GM12875 (cell line): ENCODE results near the gene RAB22A.

Experiments
- H3K4me3 ChIP-seq: one replicate; pipeline ENCODE4 v1.5.1; 2011; ENCODE audit warnings: low read depth, low read length, control low read depth
- CTCF ChIP-seq: IDR thresholded peaks from 2 replicates; pipeline ENCODE4 v1.5.1; 2011; ENCODE audit warnings: low read depth, mild to moderate bottlenecking, control low read depth, inconsistent platforms, low read length, moderate library complexity, borderline replicate concordance; ENCODE audit not compliant: insufficient read depth

RAB22A gene

DNA sequence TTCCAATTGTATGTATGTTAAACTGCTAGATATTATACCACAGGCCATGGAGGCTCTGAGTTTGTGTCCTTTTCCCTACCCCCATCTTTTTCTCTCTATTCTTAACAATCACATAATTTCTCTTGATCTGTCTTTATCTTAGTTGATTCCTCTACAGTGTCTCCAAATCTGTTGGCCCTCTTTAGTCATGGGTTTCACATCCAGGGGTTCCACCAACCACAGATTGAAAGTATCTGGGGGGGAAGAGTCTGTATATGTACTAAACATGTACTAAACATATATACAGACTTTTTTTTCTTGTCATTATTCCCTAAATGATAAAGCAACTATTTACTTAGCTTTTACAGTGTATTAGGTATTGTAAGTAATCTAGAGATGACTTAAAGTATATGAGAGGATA lies 20.2 kb downstream of the RAB22A start:
- TF ChIP-seq CTCF, result no peak
- H3K4me3 ChIP-seq, result no peak overlapping the region

- no peak for TF ChIP-seq CTCF
- no peak overlapping the region for H3K4me3 ChIP-seq
Measured at GRCh38 chr20:58330249-58330648, 20.7 kb downstream of the RAB22A start.

GRCh38 chr20:58330687-58331086 lies 21.2 kb downstream of the RAB22A start:
- TF ChIP-seq CTCF, result no peak
- no peak overlapping the region for H3K4me3 ChIP-seq

DNA sequence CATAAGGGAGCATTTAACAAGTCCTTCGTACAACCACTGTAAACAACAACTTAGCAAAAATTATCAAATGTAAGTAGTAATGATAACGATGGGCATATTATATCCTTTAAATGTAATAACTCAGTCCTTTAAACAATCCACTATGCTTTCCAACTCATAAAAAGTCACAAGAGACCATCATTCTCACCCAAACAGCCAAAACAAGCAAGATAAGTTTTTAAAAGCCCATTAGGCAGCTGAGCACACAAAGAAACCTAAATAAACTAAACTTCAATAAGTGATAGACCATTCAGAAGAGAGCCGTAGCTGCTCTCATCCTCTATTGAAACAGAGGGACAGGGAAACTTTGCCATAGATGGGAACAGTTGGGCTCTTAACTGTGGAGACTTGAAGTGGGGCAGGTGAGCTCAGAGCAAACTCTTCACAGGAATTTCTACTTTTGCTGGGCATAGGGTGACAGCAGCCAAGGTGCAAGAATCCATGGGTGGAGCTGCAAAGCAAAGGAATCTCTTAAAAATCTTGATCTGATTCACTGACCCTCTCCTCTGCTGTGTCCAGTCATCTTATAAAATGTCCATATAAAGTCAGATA lies 22.5 kb downstream of the RAB22A start:
- TF ChIP-seq CTCF, result no peak
- H3K4me3 ChIP-seq, result no peak overlapping the region

GRCh38 chr20:58339741-58340140 lies 30.2 kb downstream of the RAB22A start:
- H3K4me3 ChIP-seq, result no peak overlapping the region
- TF ChIP-seq CTCF, result no peak

- no peak for TF ChIP-seq CTCF
Measured at GRCh38 chr20:58340151-58340550, 30.6 kb downstream of the RAB22A start.

DNA sequence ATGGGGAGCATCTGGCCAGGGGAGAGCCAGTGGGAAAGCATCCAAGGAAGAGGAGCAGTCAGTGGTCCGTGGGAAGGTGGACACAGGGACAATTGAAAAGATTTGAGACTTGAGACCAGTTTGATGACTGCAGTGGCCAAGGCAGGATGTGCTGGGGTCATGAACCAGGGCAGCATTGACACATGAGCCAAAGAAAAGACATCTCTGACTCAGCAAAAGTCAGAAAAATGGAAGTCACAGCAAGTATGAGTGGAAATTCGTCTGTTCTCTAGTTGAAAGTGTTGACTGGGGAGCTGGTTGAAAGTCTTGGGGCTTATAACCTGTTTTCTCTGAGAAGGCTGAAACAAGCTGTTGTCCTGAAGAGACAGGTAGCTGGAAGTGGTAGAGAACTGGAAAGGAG lies 31.3 kb downstream of the RAB22A start:
- H3K4me3 ChIP-seq, result no peak overlapping the region
- TF ChIP-seq CTCF, result no peak

More at GRCh38 chr20:58340151-58340550, 30.6 kb downstream of the RAB22A start:
- H3K4me3 ChIP-seq, result no peak overlapping the region
